Putamen (tissue), 1 donor: ENCODE data around the gene GNAS-AS1.
"Not testable (repeated sequence)": the region's sequence is repeated elsewhere in the genome, so short reads cannot be mapped to it uniquely, and the experiment has no call there.

ENCODE experiments used
- DNase-seq: peaks from one replicate; pipeline ENCODE4 v3.0.0-alpha.2; 2016; ENCODE audit warnings: low spot score

The GNAS-AS1 gene

GRCh38 chr20:58835231-58835630 is 15.5 kb downstream of the GNAS-AS1 start:
- DNase-seq = no peak

GRCh38 chr20:58833921-58834320 is 16.8 kb downstream of the GNAS-AS1 start:
- DNase-seq = no peak

GRCh38 chr20:58832457-58832856 is 18.2 kb downstream of the GNAS-AS1 start:
- no peak for DNase-seq

- peak; percentile 4 for DNase-seq
These were observed 21.2 kb downstream of the GNAS-AS1 start for GRCh38 chr20:58829531-58829941.

- not testable (repeated sequence) for DNase-seq
These were observed 21.9 kb downstream of the GNAS-AS1 start for GRCh38 chr20:58828804-58829203.

GRCh38 chr20:58828136-58828535 is 22.6 kb downstream of the GNAS-AS1 start:
- DNase-seq = no peak

GRCh38 chr20:58826271-58826670 is 24.4 kb downstream of the GNAS-AS1 start:
- DNase-seq = no peak

GRCh38 chr20:58825450-58825849 is 25.3 kb downstream of the GNAS-AS1 start:
- DNase-seq = no peak

- DNase-seq = no peak
These were observed 25.9 kb downstream of the GNAS-AS1 start for GRCh38 chr20:58824843-58825242.

- no peak for DNase-seq
These were observed 27.7 kb downstream of the GNAS-AS1 start for GRCh38 chr20:58822748-58823730.

- DNase-seq = no peak
These were observed 28.6 kb downstream of the GNAS-AS1 start for GRCh38 chr20:58822149-58822548.

GRCh38 chr20:58820515-58820914 is 30.2 kb downstream of the GNAS-AS1 start:
- not testable (repeated sequence) for DNase-seq

GRCh38 chr20:58819921-58820320 is 30.8 kb downstream of the GNAS-AS1 start:
- no peak for DNase-seq

GRCh38 chr20:58818586-58819285 is 32.0 kb downstream of the GNAS-AS1 start:
- DNase-seq = no peak

- no peak for DNase-seq
These were observed 33.0 kb downstream of the GNAS-AS1 start for GRCh38 chr20:58817748-58818147.

GRCh38 chr20:58816957-58817651 is 33.6 kb downstream of the GNAS-AS1 start:
- no peak for DNase-seq

- no peak for DNase-seq
These were observed 34.7 kb downstream of the GNAS-AS1 start for GRCh38 chr20:58816051-58816450.

GRCh38 chr20:58815448-58815847 is 35.3 kb downstream of the GNAS-AS1 start:
- DNase-seq = no peak

GRCh38 chr20:58813369-58813768 is 37.3 kb downstream of the GNAS-AS1 start:
- DNase-seq = no peak

- no peak for DNase-seq
These were observed 39.4 kb downstream of the GNAS-AS1 start for GRCh38 chr20:58811334-58811733.

- DNase-seq = no peak
These were observed 39.8 kb downstream of the GNAS-AS1 start for GRCh38 chr20:58810879-58811250.

- peak; percentile 11 for DNase-seq
These were observed 40.4 kb downstream of the GNAS-AS1 start for GRCh38 chr20:58810116-58810878.
